GM18511 (cell line): ENCODE results near the gene HDAC3.

ENCODE experiments used
- ATAC-seq: cut with Tn5 transposase; IDR thresholded peaks from one replicate; pipeline ENCODE4 v1.9.1; 2021; ENCODE audit warnings: mild to moderate bottlenecking, moderate library complexity; ENCODE audit not compliant: unreplicated experiment

HDAC3 gene

GRCh38 chr5:141662028-141662427, 25.4 kb upstream of the HDAC3 start:
- ATAC-seq, result no peak

- peak; percentile 84 for ATAC-seq
These were observed 21.4 kb upstream of the HDAC3 start for GRCh38 chr5:141657937-141658545.

DNA sequence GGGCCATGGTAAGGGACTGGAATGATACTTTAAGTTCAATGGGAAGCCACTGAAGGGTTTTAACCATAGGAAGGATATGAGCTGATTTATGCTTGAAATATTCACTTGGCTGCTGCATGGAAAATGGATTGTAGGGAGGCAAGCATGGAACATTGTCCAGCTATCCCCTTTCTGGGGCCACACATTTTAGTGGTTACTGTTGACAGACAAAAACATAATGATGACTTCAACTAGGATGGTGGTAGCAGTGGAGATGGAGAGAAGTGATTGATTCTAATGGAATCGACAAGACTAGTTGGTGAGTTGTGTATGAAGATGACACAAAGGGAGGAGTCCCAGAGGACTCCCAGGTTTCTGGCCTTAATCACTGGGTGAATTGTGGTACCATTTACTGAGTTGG, 20.8 kb upstream of the HDAC3 start:
- no peak for ATAC-seq

DNA sequence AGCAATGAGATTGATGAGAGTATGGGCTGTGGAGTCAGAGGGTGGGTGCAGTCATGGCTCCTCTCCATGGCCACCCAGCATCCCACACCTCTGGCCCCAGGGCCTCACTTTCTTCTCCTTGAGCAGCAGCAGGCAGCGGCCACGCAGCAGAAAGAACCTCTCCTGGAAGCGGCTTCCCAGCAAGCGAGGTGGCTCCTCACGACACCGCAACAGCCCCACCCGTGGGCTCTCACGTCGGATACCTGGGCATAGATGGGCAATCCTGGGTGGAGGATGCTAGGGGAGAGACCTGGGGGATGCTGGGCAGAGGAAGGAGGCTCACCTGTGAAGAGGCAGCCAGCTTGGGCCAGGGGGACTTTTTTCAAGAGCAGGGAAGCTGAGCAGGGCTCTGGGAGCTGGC, 19.7 kb upstream of the HDAC3 start:
- no peak for ATAC-seq

DNA sequence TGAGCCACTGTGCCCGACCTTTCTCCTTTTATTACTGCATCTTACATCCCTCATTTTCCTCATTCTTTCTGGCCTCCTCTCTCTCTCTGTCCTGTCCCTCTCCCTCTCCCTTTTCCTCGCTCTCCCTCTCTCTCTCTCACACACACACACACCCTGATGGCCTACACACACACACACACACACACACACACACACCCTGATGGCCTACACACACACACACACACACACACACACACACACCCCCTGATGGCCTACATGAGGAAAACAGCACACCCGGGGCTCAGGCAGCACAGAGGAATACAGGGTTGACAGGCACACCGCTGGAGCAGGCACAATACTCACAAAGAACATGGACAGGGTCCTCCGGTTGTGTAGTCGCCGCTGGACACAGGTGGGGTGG, 18.4 kb upstream of the HDAC3 start:
- no peak for ATAC-seq

DNA sequence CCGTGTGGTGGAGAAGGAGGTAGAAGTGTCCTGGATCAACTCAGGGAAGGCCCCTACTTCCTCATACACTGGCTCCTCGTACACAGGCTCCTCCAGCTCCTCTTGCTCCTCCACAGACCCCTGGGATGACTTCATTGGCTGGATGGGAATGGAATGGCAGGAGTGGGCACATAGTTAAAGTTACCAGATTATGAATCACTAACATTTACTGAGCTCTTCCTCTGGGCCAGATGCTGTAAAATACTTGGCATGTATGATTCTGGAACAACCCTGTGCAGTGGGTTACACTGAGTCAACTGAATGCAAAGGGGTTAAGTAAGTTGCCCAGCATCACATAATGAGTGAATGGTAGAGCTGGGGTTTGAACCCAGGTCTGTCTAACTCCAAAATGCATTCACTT, 17.6 kb upstream of the HDAC3 start:
- ATAC-seq, result no peak

DNA sequence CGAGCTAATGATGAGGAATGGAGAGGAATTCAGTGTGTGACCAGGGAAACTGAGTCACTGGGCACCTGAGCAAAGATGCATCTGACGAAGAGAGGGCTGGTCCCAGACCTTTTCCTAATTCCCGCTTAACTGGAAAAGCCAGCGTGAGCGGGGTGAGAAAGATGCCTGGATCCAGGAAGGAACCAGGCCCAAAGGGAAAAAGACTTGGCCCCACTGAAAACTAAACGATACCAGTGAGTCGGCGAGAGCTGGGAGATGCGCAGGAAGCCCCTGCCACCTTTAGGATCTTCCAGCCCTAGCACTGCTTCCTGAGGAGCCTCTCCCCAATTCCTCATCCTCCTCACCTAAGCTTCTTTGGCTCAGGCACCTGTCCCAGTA, 15.1 kb upstream of the HDAC3 start:
- no peak for ATAC-seq

DNA sequence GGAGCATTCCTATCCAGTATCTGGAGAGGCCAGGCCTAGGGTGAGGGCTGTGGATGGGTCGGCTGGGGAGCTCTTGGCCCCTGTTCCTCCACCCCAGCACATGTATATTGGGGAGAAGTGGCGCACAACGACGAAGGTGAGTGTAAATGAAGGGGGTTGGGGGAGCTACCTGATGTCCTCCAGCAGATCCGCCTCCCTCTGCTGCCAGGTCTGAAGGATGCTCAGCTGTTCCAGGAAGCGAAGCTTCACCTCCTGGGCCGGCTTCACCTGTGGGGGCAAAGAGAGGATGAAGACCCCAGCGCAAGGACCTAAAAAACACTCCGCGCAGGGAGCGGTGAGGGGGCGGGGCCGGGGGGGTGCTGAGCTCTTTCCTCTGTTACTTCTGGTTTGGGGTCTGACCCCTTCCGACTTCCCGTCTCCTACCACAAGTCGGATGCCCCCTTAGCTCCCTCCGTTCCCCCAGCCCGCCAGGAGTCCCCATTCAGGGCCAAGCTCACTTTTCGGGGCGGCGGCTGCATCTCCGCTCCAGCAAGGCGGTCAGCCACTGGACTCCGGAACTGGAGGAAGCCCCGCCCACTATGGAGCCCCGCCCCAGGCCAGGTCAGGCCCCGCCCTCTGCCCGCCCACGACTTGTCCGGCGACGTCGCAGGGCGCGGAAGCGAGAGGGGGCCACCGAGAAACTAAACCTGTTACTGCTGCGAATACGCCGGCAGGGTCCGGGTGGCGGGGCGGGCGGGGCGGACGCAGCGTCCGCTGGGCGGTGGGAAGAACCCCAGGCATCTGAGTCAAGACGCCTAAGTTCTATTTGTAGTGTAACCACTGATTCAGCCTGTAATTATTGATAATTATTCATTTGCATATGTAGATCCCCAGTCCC, 14.4 kb upstream of the HDAC3 start, which contains the start of gene FCHSD1:
Gene FCHSD1 (minus strand): TSS at position 568 of the 877 bp plus-strand sequence. CDS start 50 bp downstream, at position 518.
- ATAC-seq, result peak; percentile 98

DNA sequence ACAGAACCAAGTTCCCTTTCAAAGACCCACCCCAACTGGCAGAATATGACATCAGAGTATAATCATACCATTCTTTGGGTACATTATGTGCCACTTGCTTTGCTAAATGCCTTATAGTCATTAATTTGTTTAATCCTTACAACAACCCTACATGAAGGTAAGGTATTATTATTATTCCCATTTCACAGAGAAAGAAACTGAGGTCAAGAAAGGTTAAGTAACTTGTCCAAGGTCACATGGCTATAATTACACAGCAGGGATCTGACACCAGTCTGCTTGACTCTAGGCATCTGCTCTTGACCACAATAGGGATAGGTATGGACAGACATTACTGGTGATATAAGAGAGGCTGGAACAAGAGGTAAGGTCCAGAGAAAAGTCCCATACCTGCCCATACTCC, 13.3 kb upstream of the HDAC3 start:
- no peak for ATAC-seq

GRCh38 chr5:141649056-141649688, 12.5 kb upstream of the HDAC3 start:
- no peak for ATAC-seq

DNA sequence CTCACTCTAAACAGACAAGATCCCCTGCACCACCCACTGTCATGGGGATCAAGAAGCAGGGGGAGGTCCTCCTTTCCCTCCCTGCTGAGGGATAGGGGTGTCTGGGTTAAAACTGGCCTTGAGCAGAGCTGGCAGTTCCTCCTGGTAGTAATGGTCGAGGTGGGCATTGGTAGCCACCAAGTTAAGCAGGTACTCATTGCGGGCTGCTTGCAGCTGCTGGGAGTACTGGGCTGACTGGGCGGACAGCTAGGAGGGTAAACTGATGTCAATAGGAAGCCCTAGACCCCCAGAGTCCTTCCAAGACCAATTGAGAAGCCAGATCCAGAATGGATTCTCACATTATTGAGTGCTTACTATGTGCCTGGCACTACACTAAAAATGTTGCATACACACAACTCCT, 11.2 kb upstream of the HDAC3 start:
- no peak for ATAC-seq

DNA sequence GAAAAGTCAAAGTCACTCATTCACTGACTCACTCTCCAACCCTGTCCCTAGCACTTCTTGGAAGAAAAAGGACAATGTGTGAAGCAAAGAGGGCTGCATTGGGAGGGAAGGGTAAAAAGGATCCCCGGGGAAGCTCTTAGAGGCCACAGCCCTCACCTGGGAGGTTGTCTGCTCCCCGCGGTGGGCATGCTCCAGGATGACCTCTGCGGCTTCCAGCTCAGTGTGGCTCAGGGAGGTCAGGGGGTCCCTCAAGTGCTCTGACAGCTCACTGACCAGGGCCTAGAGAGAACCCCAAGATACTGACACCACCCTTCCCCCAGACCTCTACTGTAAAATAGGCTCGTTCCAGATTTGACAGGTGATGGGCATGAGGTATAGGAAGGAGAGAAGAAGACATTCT, 10.6 kb upstream of the HDAC3 start:
- ATAC-seq, result no peak

DNA sequence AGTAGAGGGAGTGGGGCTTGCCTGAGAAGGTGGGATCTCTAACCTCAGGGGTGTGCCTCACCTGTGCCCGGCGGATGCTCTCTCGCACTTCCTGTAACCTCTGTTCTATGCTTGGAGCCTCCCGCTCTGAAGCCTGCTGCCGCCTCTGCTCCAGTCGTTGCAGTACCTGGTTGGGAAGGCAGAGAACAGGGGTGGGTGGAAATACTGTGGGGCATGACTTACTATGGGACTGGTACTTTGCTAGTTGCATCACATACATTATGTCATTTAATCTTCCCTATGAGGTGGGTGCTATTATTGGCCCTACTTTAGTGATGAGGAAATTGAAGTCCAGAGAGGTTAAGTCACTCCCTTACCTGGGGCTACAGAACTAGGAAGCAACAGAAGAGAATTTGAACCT, 9.4 kb upstream of the HDAC3 start:
- ATAC-seq, result no peak

- ATAC-seq, result peak; percentile 48
These were observed 5.1 kb upstream of the HDAC3 start for GRCh38 chr5:141641634-141642267.

GRCh38 chr5:141640698-141641097, 4.0 kb upstream of the HDAC3 start:
- no peak for ATAC-seq

DNA sequence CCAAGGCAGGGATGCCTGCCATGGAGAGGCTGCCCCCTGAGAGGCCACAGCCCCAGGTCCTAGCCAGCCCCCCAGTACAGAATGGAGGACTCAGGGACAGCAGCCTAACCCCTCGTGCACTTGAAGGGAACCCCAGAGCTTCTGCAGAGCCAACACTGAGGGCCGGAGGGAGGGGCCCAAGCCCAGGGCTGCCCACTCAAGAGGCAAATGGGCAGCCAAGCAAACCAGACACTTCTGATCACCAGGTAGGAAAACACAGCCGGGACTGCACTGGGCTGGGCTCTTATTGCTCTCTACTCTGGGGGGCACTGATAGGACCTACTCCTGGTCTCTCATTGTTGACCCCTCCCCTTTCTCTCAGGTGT, 3.4 kb upstream of the HDAC3 start:
- no peak for ATAC-seq

DNA sequence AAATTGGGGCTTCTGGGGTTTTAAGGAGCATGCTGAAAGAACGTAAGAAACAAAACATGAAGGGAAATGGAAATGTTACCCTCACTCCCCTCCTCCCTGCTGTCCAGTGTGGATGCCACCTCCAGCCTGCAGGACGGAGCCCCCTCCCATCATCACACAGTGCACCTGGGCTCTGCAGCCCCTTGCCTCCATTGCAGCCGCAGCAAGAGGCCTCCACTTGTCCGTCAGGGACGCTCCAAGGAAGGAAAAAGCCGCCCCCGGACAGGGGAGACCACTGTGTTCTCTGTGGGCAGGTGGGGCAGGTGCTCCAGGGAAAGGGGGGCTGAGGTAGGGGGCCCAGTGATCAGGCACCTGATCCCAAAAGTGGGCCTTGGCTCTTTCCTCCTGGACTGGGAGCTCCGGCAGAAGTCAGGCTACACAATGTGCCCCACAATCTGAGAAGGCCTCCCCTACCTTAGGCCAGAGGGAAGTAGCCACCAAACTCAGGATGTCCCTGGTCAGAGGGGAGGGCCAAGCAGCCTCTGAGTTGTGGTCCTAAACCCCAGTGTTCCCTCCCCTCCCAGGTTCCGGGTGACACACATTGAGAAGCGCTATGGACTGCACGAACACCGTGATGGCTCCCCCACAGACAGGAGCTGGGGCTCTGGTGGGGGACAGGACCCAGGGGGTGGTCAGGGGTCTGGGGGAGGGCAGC, 2.9 kb upstream of the HDAC3 start:
- no peak for ATAC-seq

DNA sequence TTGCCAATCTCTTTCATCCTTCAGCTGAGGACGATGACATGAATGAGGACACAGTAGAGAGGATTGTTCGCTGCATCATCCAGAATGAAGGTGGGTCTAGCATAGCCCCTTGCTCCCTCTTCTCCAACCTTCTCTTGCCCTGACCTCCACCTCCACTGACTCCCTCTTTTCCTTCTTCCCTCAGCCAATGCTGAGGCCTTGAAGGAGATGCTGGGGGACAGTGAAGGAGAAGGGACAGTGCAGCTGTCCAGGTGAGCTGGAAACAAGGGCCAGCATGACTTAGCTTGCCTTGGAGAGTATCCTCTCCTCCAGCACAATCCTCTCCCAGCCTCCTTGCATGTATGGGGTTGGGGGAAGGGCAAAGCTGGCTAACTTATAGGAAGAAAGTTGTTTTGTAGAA, 2.1 kb upstream of the HDAC3 start:
- ATAC-seq, result no peak

DNA sequence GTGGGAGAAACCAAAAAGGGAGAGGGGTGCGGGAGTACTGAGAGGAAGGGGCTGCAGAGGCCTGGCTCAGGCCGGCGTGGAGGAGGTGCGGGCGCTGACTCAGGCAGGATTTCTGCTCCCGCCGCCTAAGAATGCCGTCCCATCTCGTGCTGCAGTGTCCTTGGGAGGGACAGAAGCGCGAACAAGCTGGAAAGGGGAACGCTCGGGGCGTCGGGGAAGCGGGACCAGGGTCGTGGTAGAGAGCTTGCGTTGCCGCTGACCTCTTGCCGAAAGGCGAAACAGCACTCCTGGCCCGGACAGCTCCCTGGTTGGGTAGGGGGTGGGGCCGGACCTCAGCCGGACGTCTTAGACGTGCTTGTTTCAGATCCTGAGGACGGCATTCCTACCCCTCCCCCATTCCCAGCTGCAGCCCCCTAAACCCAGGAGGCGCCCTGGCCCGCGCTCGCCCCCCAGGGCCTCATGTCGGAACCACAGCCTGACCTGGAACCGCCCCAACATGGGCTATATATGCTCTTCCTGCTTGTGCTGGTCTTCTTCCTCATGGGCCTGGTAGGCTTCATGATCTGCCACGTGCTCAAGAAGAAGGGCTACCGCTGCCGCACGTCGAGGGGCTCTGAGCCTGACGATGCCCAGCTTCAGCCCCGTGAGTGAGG, 1.2 kb upstream of the HDAC3 start:
- peak; percentile 25 for ATAC-seq

DNA sequence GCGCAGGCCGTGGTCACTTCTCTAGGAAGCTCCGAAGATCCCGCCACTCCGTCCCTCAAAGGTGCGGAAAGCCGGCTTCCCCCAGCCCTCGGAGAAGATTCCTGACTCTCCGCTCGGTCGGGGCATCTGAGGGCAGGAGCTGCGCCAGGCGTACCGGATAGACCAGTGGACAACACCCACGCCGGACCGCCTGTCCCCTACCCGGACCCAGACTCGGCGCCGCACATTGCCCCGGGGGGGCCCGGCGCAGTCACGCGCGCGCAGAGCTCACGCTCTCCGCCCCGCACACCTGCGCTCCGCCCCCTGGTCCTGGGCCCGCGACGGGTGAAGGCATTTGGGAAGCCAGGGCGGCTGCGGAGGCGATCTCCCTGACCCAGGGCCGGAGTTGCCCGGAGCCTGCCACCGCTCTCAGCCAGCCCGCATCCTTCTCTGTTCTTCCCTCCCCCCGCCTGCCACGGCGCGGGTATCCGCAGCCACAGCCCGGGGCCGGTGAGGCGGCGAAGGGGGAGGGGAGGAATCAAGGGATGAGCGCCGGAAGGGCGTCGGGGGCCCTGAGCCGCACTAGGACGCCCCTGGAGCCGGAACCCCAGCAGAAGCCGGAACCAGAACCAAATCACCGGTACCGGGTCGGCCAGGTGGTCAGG, 596 bp upstream of the HDAC3 start:
- peak; percentile 31 for ATAC-seq
